Keratinocyte (primary cell): ENCODE measurements around the gene PDE11A.

ENCODE experiments used
- CTCF ChIP-seq, 3 experiments: IDR thresholded peaks in 1 of 3; conservative IDR thresholded peaks in 1 of 3; optimal IDR thresholded peaks in 1 of 3; 2 replicates in 2 of 3; 3 replicates in 1 of 3; pipeline versions ENCODE3 to v1.5.1; 2011; ENCODE audit warnings: low read length in 3 of 3, mild to moderate bottlenecking in 3 of 3, moderate library complexity in 2 of 3, control low read depth in 1 of 3, inconsistent platforms in 1 of 3; ENCODE audit not compliant: insufficient read depth in 2 of 3; ENCODE audit errors: extremely low read depth in 1 of 3
- EZH2 ChIP-seq: IDR thresholded peaks from one replicate; pipeline ENCODE4 v1.6.1; 2012; ENCODE audit warnings: inconsistent platforms, mild to moderate bottlenecking, low read length, moderate library complexity

- TF ChIP-seq CTCF (optimal IDR thresholded peaks at IDR 0.05 in 1 of 3, IDR thresholded peaks at IDR 0.05 in 1 of 3, conservative IDR thresholded peaks at IDR 0.05 in 1 of 3; ENCODE audit: extremely low read depth in 1 of 3, insufficient read depth in 2 of 3, low read length in 3 of 3) (no peak), EZH2 (no peak)
Measured at GRCh38 chr2:177603768-177604167, 468.8 kb downstream of the PDE11A start.
